ENCODE results near the gene ALS2. TPM values are rescaled to one million over a fixed set of nuclear protein-coding genes. Genes with fewer than 3 reads are reported as not detected.

ALS2 gene
- total RNA-seq, 1 experiment from 2014 or later = 28.1 TPM

- ChIA-PET RAD21 (ENCODE audit: low non-redundant PET in 1 of 2, low total read pairs in 2 of 2, uncharacterized antibody in 2 of 2, unreplicated experiment in 2 of 2) (no interaction called here), POLR2A (no interaction called here)
- no peaks in the 10 kb centered on the region for H3K4me1 ChIP-seq (ENCODE audit: control insufficient read depth in 1 of 2, insufficient read depth in 2 of 2, low read length in 2 of 2)
Measured at GRCh38 chr2:201790989-201791388, 10.3 kb upstream of the ALS2 start.

More at GRCh38 chr2:201790989-201791388, 10.3 kb upstream of the ALS2 start:
- H2AFZ ChIP-seq (ENCODE audit: low read depth, low read length, poor library complexity, severe bottlenecking) = no peak overlapping the region
- no peak overlapping the region for H3K4me3 ChIP-seq (replicated peaks in 1 of 2; ENCODE audit: low read depth in 1 of 2, low read length in 2 of 2)
- H3K27me3 ChIP-seq (ENCODE audit: insufficient read depth, low read length) = no peaks in the 10 kb centered on the region
- H3K4me2 ChIP-seq (ENCODE audit: low read length) = no peak overlapping the region
- H3K9me2 ChIP-seq (ENCODE audit: insufficient read depth) = no peaks in the 10 kb centered on the region
- no peaks in the 10 kb centered on the region for H3K79me2 ChIP-seq (ENCODE audit: insufficient read depth, low read length)
- H3K36me3 ChIP-seq (ENCODE audit: control insufficient read depth in 1 of 2, insufficient read depth in 2 of 2, low read length in 2 of 2) = no peaks in the 10 kb centered on the region
- ATAC-seq (no peak), DNase-seq (ENCODE audit: low read depth, low spot score) (no peak)
- H3K9me3 ChIP-seq (ENCODE audit: control insufficient read depth in 1 of 2, insufficient read depth in 1 of 2, low read depth in 1 of 2, low read length in 2 of 2) = no peaks in the 10 kb centered on the region
- H3K9ac ChIP-seq (ENCODE audit: low read length) = no peak overlapping the region
- no TSS peak for BruUV-seq (replicated peaks)
- no peaks in the 10 kb centered on the region for H4K20me1 ChIP-seq (ENCODE audit: insufficient read depth)
- intact Hi-C loops (cut with micrococcal nuclease) = loop anchor here (10.0 kb wide), 1 partner anchor 264 kb away; no protein-coding TSS in a partner anchor
- TF ChIP-seq CEBPB (IDR thresholded peaks at IDR 0.05; ENCODE audit: low read depth) (no peak), CTCF (IDR thresholded peaks at IDR 0.05 in 2 of 3, conservative IDR thresholded peaks at IDR 0.05 in 1 of 3; ENCODE audit: borderline replicate concordance in 1 of 3, insufficient read depth in 1 of 3, low read depth in 2 of 3, low read length in 2 of 3) (no peak), MAX (IDR thresholded peaks at IDR 0.05) (no peak), EZH2phosphoT487 (IDR thresholded peaks at IDR 0.05; ENCODE audit: borderline replicate concordance) (no peak), YY1 (IDR thresholded peaks at IDR 0.05; ENCODE audit: extremely low read depth, insufficient replicate concordance, low read depth, low read length) (no peak), POLR2A (IDR thresholded peaks at IDR 0.05; ENCODE audit: borderline replicate concordance, extremely low read depth, insufficient read depth, insufficient read length) (no peak), REST (IDR thresholded peaks at IDR 0.05; ENCODE audit: low read depth) (no peak), FOSL1 (IDR thresholded peaks at IDR 0.05; ENCODE audit: low read depth) (no peak), SRF (IDR thresholded peaks at IDR 0.05; ENCODE audit: low read depth) (no peak), CBX3 (IDR thresholded peaks at IDR 0.05; ENCODE audit: low read depth) (no peak)
- CTCF ChIA-PET = no interaction called here
- no peak overlapping the region for H3K27ac ChIP-seq (ENCODE audit: low read depth, low read length)
